Measurements from ENCODE around the gene KCNH2. TPM values are rescaled to one million over a fixed set of nuclear protein-coding genes. Genes with fewer than 3 reads are reported as not detected.

Gene KCNH2
- total RNA-seq, 1 experiment from 2014 or later: 1.5 TPM

GRCh38 chr7:151020231-151020630 is 42.1 kb upstream of the KCNH2 start:
- H3K4me3 ChIP-seq (ENCODE audit: low read depth, low read length, poor library complexity, severe bottlenecking): no peak overlapping the region
- peaks cover 6% of the 10 kb centered on the region for H3K27me3 ChIP-seq (replicated peaks; ENCODE audit: insufficient read depth, low read depth, low read length, poor library complexity)
- ChIA-PET CTCF (no interaction called here), POLR2A (ENCODE audit: low non-redundant PET) (no interaction called here)
- no TSS peak for BruUV-seq (replicated peaks)
- TF ChIP-seq EZH2 (IDR thresholded peaks at IDR 0.05; ENCODE audit: borderline replicate concordance, low read depth, low read length, poor library complexity, severe bottlenecking) (no peak), CTCF (conservative IDR thresholded peaks at IDR 0.05; ENCODE audit: low read depth, low read length) (no peak)
- H3K36me3 ChIP-seq (ENCODE audit: insufficient read depth, low read length, poor library complexity, severe bottlenecking): no peaks in the 10 kb centered on the region
- H3K9me3 ChIP-seq (ENCODE audit: low read depth, low read length, poor library complexity, severe bottlenecking): no peaks in the 10 kb centered on the region
- no peak overlapping the region for H3K27ac ChIP-seq (ENCODE audit: low read depth, low read length, poor library complexity, severe bottlenecking)
- H3K4me1 ChIP-seq (ENCODE audit: insufficient read depth, low read length, poor library complexity, severe bottlenecking): peaks cover 10% of the 10 kb centered on the region
- DNase-seq (ENCODE audit: low spot score): no peak
- intact Hi-C loops (cut with micrococcal nuclease; ENCODE audit: unreplicated experiment): no loop called here

GRCh38 chr7:151019130-151019447 is 41.0 kb upstream of the KCNH2 start:
- ChIA-PET POLR2A (ENCODE audit: low non-redundant PET) (no interaction called here), CTCF (interaction anchor here (0.6 to 1.4 kb wide), 6 partner anchors 8 to 121 kb away, joined by 3 to 7 read pairs (median 3); partner anchors contain the start of gene ABCB8)
- H3K27me3 ChIP-seq (replicated peaks; ENCODE audit: insufficient read depth, low read depth, low read length, poor library complexity): peaks cover 6% of the 10 kb centered on the region
- DNase-seq (ENCODE audit: low spot score): no peak
- peaks cover 10% of the 10 kb centered on the region for H3K4me1 ChIP-seq (ENCODE audit: insufficient read depth, low read length, poor library complexity, severe bottlenecking)
- no peak overlapping the region for H3K27ac ChIP-seq (ENCODE audit: low read depth, low read length, poor library complexity, severe bottlenecking)
- no peaks in the 10 kb centered on the region for H3K9me3 ChIP-seq (ENCODE audit: low read depth, low read length, poor library complexity, severe bottlenecking)
- intact Hi-C loops (cut with micrococcal nuclease; ENCODE audit: unreplicated experiment): no loop called here
- peak overlapping the region; percentile 36 for H3K4me3 ChIP-seq (ENCODE audit: low read depth, low read length, poor library complexity, severe bottlenecking)
- no TSS peak for BruUV-seq (replicated peaks)
- H3K36me3 ChIP-seq (ENCODE audit: insufficient read depth, low read length, poor library complexity, severe bottlenecking): no peaks in the 10 kb centered on the region
- TF ChIP-seq EZH2 (IDR thresholded peaks at IDR 0.05; ENCODE audit: borderline replicate concordance, low read depth, low read length, poor library complexity, severe bottlenecking) (no peak), CTCF (conservative IDR thresholded peaks at IDR 0.05; ENCODE audit: low read depth, low read length) (no peak)

- CTCF ChIA-PET: interaction anchor here (0.5 to 1.4 kb wide), 6 partner anchors 10 to 120 kb away, joined by 3 to 7 read pairs (median 3); partner anchors contain the start of gene ABCB8
- Histone ChIP-seq H3K27ac (ENCODE audit: low read depth, low read length, poor library complexity, severe bottlenecking) (no peak overlapping the region), H3K4me1 (ENCODE audit: insufficient read depth, low read length, poor library complexity, severe bottlenecking) (peaks cover 14% of the 10 kb centered on the region), H3K36me3 (ENCODE audit: insufficient read depth, low read length, poor library complexity, severe bottlenecking) (no peaks in the 10 kb centered on the region), H3K4me3 (ENCODE audit: low read depth, low read length, poor library complexity, severe bottlenecking) (peak overlapping the region; percentile 36), H3K27me3 (replicated peaks; ENCODE audit: insufficient read depth, low read depth, low read length, poor library complexity) (peaks cover 6% of the 10 kb centered on the region), H3K9me3 (ENCODE audit: low read depth, low read length, poor library complexity, severe bottlenecking) (no peaks in the 10 kb centered on the region)
- POLR2A ChIA-PET (ENCODE audit: low non-redundant PET): interaction anchor here (0.6 kb wide), 1 partner anchor 74 kb away, joined by 4 read pairs; no protein-coding TSS in a partner anchor
- intact Hi-C loops (cut with micrococcal nuclease; ENCODE audit: unreplicated experiment): no loop called here
- no peak for TF ChIP-seq EZH2 (IDR thresholded peaks at IDR 0.05; ENCODE audit: borderline replicate concordance, low read depth, low read length, poor library complexity, severe bottlenecking)
- TF ChIP-seq CTCF (conservative IDR thresholded peaks at IDR 0.05; ENCODE audit: low read depth, low read length): no peak; the same call in 1 of the 2 replicates
- DNase-seq (ENCODE audit: low spot score): peak; percentile 60
- BruUV-seq (replicated peaks): no TSS peak
These were observed 40.5 kb upstream of the KCNH2 start for GRCh38 chr7:151018421-151019129.
